Activated gamma-delta T cell (primary cell): ENCODE measurements around the gene SOX15.
A peak's percentile ranks its signal among the peaks of the same experiment; 100 is the strongest.
"Not testable (repeated sequence)": the region's sequence is repeated elsewhere in the genome, so short reads cannot be mapped to it uniquely, and the experiment has no call there.

Experiments
- DNase-seq: peaks from one replicate; lab custom pipeline; 2025; lab: John Stamatoyannopoulos, UW
- total RNA-seq, 2 donors: gene quantifications; one replicate each; lab custom pipeline; 2026; lab: John Stamatoyannopoulos, UW

The SOX15 gene
- total RNA-seq: 0.36 to 0.44 reads per million in 2 donors

GRCh38 chr17:7589891-7590691 is at the start of gene SOX15:
TSS of gene SOX15 (minus strand) at chr17:7590094. CDS start at chr17:7589676, 418 bp downstream.
- no peak for DNase-seq

DNA sequence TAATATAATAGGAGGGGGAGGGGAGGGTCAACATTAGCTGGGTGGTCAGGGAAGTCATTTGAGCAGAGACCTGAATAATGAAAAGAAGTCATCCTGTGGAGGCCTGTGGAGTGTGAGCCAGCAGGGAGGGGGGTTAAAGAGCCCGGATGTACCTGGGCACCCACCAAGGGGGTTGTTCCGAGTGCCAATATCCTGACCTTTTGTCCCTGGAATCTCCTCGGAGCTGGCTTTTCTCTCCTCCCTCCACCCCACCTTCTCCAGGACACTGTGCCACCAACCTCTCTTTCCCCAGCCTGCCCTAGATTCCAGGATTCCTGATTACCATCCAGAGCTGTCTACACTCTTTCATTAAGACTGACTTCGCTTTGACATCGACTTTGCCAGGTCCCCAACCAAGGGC is 46.3 kb upstream of the SOX15 start:
- no peak for DNase-seq

GRCh38 chr17:7634384-7634783 is 44.5 kb upstream of the SOX15 start:
- DNase-seq: no peak

- DNase-seq: no peak
Observed at GRCh38 chr17:7633093-7633492, 43.2 kb upstream of the SOX15 start.

DNA sequence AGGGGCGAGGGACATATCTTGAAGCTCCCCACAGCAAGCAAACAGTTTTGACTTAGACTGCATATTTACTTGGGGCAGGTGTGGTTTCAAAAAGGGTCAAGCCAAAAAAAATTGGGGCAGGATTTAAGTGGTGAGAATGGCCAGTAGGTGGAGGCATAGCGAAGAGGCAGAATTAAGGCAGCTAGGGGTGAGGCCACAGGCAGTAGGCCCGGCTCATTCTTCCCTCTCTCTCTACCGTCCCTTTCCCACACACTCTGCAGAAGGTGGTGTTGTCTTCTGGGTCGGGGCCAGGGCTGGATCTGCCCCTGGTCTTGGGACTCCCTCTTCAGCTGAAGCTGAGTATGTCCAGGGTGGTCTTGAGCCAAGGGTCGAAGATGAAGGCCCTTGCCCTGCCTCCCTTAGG is 42.6 kb upstream of the SOX15 start:
- DNase-seq: no peak

DNA sequence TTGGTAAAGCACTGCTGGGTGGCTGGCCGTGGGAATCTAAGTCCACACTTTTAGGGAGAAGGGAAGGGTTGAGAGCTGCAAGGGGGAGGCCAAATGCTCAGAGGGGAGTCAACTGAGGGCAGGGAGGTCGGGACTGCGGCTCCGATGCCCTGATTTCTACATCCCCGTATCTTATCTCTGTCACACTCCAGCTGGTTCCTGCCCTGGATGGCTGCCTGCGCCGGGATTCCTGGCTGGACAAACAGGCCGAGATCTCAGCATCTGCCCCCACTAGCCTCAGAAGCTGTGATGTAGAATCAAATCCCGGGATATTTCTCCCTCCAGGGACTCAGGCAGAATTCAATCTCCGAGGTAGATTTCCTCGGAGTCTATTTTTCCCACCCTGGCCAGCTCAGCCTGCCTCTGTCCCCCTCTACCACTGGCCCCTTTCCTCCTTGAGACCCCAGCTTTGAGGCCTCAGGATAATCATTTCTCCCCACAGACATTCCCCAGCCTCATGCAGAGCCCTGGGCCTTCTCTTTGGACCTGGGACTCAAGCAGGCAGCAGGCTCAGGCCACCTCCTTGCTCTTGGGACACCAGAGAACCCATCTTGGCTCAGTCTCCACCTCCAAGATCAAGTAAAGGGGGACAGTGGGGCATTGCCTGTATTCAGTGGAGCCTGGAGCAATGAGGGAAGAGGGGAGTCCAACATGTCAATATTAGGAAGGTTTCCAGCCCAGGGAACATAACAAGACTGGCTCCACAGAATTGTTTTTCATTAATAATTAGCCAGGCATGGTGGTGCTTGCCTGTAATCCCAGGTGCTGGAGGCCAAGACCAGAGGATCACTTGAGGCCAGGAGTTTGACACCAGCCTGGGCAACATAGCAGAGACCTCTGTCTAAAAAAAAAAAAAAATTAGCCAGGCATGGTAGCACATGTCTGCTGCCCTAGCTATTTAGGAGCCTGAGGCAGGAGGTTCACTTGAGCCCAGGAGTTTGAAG is 41.8 kb upstream of the SOX15 start:
- no peak for DNase-seq

DNA sequence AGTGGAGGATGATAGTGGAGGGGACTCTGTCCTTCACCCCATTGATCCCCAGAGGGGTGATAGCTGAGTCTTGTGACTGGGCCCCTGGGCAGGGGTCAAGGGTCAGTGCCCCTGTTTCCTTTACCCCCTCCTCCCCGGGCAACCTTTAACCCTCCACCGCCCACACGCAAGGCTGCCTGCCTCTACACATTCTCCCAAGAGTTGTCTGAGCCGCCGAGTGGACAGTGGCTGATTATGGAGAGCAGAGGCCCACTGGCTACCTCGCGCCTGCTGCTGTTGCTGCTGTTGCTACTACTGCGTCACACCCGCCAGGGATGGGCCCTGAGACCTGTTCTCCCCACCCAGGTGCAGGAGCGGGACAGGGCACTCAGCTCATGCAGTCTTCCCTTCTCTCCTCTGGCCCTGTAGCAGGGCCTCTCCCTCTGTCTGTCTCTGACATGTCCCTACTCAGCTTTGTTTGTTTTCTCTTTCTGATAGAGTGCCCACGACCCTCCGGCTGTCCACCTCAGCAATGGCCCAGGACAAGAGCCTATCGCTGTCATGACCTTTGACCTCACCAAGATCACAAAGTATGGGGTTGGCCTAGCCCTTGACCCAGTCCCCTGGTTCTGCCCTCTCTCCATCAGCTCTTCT is 40.2 kb upstream of the SOX15 start, which contains the start of gene SHBG:
SHBG (plus strand) TSS at position 197 of the 633 bp plus-strand sequence; CDS start at position 235, 38 bp downstream.
- no peak for DNase-seq

- DNase-seq: peak; percentile 69
Observed at GRCh38 chr17:7627250-7628121, 37.6 kb upstream of the SOX15 start, which contains the start of gene SAT2. TSS of gene SAT2 (minus strand) at chr17:7627821. CDS start at chr17:7627635, 186 bp downstream.

- DNase-seq: no peak
Observed at GRCh38 chr17:7626956-7627249, 37.0 kb upstream of the SOX15 start.

DNA sequence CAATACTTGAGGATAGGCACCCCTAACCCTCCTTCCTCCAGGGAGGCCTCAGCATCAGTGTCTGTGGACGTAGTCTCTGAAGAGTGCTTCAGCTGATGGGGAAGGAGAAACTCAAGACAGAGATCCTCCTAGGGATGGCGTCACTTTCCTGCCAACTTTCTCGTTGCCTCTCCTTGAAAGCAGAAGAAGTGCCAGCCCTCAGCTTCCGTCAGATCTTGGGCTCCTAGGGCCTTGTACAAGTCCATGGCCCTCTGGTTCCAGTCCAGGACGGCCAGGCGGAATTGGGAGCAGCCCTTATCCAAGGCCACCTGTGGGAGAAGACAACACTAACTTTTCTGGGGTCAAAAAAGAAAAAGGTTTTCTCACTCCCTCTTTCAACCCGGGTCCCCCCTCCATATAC is 36.4 kb upstream of the SOX15 start:
- DNase-seq: no peak

- DNase-seq: not testable (repeated sequence)
Observed at GRCh38 chr17:7625749-7626148, 35.9 kb upstream of the SOX15 start.

- no peak for DNase-seq
Observed at GRCh38 chr17:7623661-7624060, 33.8 kb upstream of the SOX15 start.

GRCh38 chr17:7620835-7621234 is 30.9 kb upstream of the SOX15 start:
- no peak for DNase-seq

DNA sequence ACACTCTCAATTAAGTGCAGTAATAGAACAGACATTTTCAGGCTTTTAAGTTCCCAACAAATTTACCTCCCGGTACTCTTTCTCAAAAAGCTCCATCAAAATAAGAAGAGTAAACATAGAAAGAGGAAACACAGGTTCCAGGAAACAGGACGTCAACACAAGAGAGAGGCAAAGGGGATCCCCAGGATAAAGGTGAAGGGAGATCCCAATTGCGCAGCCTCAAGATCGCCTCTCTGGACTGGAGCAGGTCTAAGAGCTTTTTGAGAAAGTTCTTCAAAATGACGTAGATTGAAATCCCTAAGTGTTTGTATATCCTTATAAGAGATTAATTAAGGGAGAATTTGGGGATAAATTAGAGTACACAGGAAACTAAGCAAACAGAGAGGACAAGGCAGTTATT is 28.7 kb upstream of the SOX15 start:
- DNase-seq: no peak

DNA sequence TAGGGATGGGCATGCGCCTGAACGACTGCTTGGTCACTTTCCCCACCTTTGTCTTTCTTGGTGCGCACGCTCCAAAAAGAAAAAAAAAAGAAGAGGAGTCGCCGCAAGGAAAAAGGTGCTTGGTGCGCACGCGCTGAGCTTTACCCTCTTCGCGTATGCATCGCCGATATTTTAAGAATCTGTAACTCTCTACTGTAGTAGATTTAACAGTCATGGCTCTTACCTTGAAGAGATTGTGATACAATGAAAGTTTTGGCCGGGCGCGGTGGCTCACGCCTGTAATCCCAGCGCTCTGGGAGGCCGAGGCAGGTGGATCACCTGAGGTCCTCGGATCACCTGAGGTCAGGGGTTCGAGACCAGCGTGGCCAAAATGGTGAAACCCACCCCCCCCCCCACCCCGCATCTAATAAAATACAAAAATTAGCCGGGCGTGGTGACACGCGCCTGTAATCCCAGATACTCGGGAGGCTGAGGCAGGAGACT is 25.4 kb upstream of the SOX15 start:
- no peak for DNase-seq

GRCh38 chr17:7614425-7615264 is 24.8 kb upstream of the SOX15 start, which contains the start of gene FXR2:
TSS of gene FXR2 (minus strand) at chr17:7614897. CDS start at chr17:7614532, 365 bp downstream.
- peak; percentile 92 for DNase-seq

GRCh38 chr17:7613769-7614424 is 24.0 kb upstream of the SOX15 start:
- DNase-seq: no peak

DNA sequence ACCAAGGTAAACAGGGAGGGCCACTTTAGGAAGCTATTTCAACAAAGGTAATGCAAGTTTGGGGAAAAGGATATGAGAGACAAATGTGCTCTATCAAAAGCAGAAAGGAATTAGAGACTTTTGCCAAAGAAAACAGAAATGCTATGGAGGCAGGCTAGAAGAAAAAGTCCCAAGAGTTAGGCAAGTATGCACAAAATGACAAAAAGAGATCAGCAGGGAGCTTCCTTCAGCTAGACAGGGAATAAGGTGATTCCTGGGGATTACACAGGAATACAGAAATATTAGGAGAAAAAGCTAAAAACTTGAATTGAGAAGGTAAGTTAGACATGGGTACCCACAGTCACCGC is 22.4 kb upstream of the SOX15 start:
- DNase-seq: no peak

DNA sequence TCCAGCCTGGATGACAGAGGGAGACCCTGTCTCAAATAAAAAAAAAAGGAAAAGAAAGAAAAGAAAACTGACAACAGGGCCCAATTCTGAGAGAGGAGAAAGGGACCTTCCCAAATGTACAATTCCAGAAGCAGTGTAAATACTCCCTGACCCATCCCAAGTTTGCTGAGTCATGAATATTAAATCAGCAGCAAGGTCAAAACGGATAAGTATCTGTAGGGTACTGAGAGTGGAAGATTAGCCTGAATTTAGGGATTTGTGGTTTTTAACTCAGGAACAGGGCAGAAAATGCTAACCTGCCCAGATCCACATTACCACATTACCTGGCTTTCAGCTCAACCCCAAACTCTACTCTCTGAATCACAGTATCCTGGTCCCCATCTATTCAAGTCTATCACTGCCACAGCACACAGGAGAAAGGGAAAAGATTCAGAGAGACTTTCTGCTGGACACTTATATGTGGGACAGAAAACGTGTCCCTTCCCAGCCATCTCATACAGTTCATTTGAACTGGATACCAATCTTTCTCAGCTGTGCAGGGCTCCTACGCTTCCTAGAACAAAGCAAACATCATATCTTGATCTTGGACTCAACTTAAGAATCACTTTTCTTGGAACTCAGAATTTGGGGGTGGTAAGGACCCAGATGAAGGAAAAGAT is 21.9 kb upstream of the SOX15 start:
- DNase-seq: no peak
